Right lobe of liver (tissue), 6 donors: ENCODE results near the gene SSTR3. TPM values are rescaled to one million over a fixed set of nuclear protein-coding genes. Genes with fewer than 3 reads are reported as not detected.

ENCODE experiments used
- ATAC-seq, 4 donors: fragments of 200-7000 bp; cut with Tn5 transposase; one replicate each; pipeline ENCODE4 v1.9.1; 2020; ENCODE audit warnings: mild to moderate bottlenecking in 4 of 4, moderate library complexity in 4 of 4
- DNase-seq, 3 donors: peaks; one replicate each; pipeline ENCODE4 v3.0.0-alpha.2; 2020
- H3K27ac ChIP-seq, 3 donors: fragments of 200-600 bp; one replicate each; pipeline ENCODE4 v1.8.0; 2022
- H3K27me3 ChIP-seq, 2 donors: fragments of 200-600 bp; one replicate each; pipeline ENCODE4 v1.8.0; 2022
- H3K36me3 ChIP-seq, 4 donors: fragments of 200-600 bp; sonication (generic) in 1 of 4; one replicate each; pipeline versions ENCODE4 v1.5.1 to v1.8.0; 2017 to 2022; ENCODE audit warnings: control low read depth in 1 of 4
- H3K4me1 ChIP-seq, 4 donors: fragments of 200-600 bp; sonication (generic) in 1 of 4; one replicate each; pipeline versions ENCODE4 v1.5.1 to v1.8.0; 2017 to 2022; ENCODE audit warnings: control low read depth in 1 of 4
- H3K4me3 ChIP-seq, 3 donors: fragments of 200-600 bp; one replicate each; pipeline ENCODE4 v1.8.0; 2022
- H3K9me3 ChIP-seq, 4 donors: fragments of 200-600 bp; sonication (generic) in 1 of 4; one replicate each; pipeline versions ENCODE4 v1.5.1 to v1.8.0; 2017 to 2022; ENCODE audit warnings: control low read depth in 1 of 4
- CTCF ChIP-seq, 4 donors: fragments of 200-600 bp in 3 of 4; fragments of 450-650 bp in 1 of 4; IDR thresholded peaks; one replicate each; pipeline versions ENCODE4 v1.5.1 to v1.8.0; 2016 to 2022; ENCODE audit warnings: antibody characterized with exemption in 4 of 4, mild to moderate bottlenecking in 2 of 4
- POLR2A ChIP-seq: fragments of 450-650 bp; IDR thresholded peaks from one replicate; pipeline ENCODE4 v1.6.1; 2017; ENCODE audit warnings: antibody characterized with exemption, mild to moderate bottlenecking
- WGBS: methylation state at CpG from one replicate; pipeline ENCODE4 v1.1.6; 2018; ENCODE audit warnings: low coverage, low lambda C conversion rate; ENCODE audit not compliant: insufficient coverage; ENCODE audit errors: missing lambda C conversion rate; 5-methylcytosine and 5-hydroxymethylcytosine counted together
- intact Hi-C, 2 donors: fragments of 100-400 bp; cut with DNase I; formaldehyde crosslinking; loops; one replicate each; pipeline versions ENCODE4 v1.11.2 to v1.14.1; 2022
- total RNA-seq, 6 experiments: library from RNA; depleted of rRNA in 2 of 6; stranded (reverse); fragments of >200 nt in 2 of 6; fragmentation: NEBNext Ultra II Directional in 3 of 6; extraction: Animal tissue kit (Norgen Biotek cat#: 25700) in 3 of 6; gene quantifications; one replicate each; pipeline versions ENCODE4 v1.1.0 to v1.2.4, GENCODE V29; 2016 to 2023
- donor health status: DM: no; HTN: yes; CAD: no.
- donor health status: DM: no; HTN: no; CAD: no.
- donor health status: DM: no; HTN: no; CAD: no.
- donor health status: DM: no; HTN: yes; CAD: no.
- donor health status: DM: no; HTN: yes; CAD: no.

The SSTR3 gene
- total RNA-seq, 6 experiments from 2014 or later, result not detected

GRCh38 chr22:37206841-37207821 lies 5.1 kb downstream of the SSTR3 start:
- Histone ChIP-seq H3K27me3 (no peaks in the 10 kb centered on the region), H3K36me3 (no peaks in the 10 kb centered on the region), H3K27ac (no peak overlapping the region), H3K4me3 (no peak overlapping the region), H3K9me3 (no peaks in the 10 kb centered on the region), H3K4me1 (no peaks in the 10 kb centered on the region)
- no CpG with 5 or more reads among the region's 71 CpGs for WGBS
- ATAC-seq, result no peak
- peak in 2 of 3 donors; percentile 19 to 49 for DNase-seq
- intact Hi-C loops, result loop anchor here in 1 of 2 donors (10.0 kb wide), 1 partner anchor 142 kb away; no protein-coding TSS in a partner anchor
- TF ChIP-seq CTCF (IDR thresholded peaks at IDR 0.05) (no peak), POLR2A (no peak)

- Histone ChIP-seq H3K27ac (no peak overlapping the region), H3K4me1 (no peaks in the 10 kb centered on the region), H3K27me3 (no peaks in the 10 kb centered on the region), H3K4me3 (no peak overlapping the region), H3K9me3 (no peaks in the 10 kb centered on the region), H3K36me3 (no peaks in the 10 kb centered on the region)
- intact Hi-C loops, result loop anchor here in 1 of 2 donors (10.0 kb wide), 1 partner anchor 141 kb away; no protein-coding TSS in a partner anchor
- WGBS, result 82% methylated on average over 2 of the region's 16 CpGs
- ATAC-seq, result no peak
- TF ChIP-seq CTCF (IDR thresholded peaks at IDR 0.05) (no peak), POLR2A (no peak)
- DNase-seq, result peak in 1 of 3 donors; percentile 10
Measured at GRCh38 chr22:37206118-37206840, 6.0 kb downstream of the SSTR3 start.

- H3K9me3 ChIP-seq, result no peaks in the 10 kb centered on the region
- no peak overlapping the region for H3K27ac ChIP-seq
- ATAC-seq, result no peak
- H3K4me3 ChIP-seq, result no peak overlapping the region
- intact Hi-C loops, result loop anchor here in 1 of 2 donors (10.0 kb wide), 1 partner anchor 140 kb away; no protein-coding TSS in a partner anchor
- 57% methylated on average over 2 of the region's 5 CpGs for WGBS
- peaks cover 0 to 6% (median 3%) of the 10 kb centered on the region in 4 donors for H3K4me1 ChIP-seq
- no peak for TF ChIP-seq CTCF (IDR thresholded peaks at IDR 0.05)
- TF ChIP-seq POLR2A, result no peak
- peak in 2 of 3 donors; percentile 8 to 30 for DNase-seq
- no peaks in the 10 kb centered on the region for H3K36me3 ChIP-seq
- no peaks in the 10 kb centered on the region for H3K27me3 ChIP-seq
Measured at GRCh38 chr22:37205046-37205445, 7.2 kb downstream of the SSTR3 start.

- WGBS, result 62% methylated on average over 3 of the region's 5 CpGs
- peak in 1 of 3 donors; percentile 7 for DNase-seq
- no peak overlapping the region for H3K27ac ChIP-seq
- no peak overlapping the region for H3K4me3 ChIP-seq
- no peaks in the 10 kb centered on the region for H3K27me3 ChIP-seq
- H3K9me3 ChIP-seq, result no peaks in the 10 kb centered on the region
- H3K4me1 ChIP-seq, result peaks cover 0 to 12% (median 6%) of the 10 kb centered on the region in 4 donors
- TF ChIP-seq CTCF (IDR thresholded peaks at IDR 0.05), result no peak
- TF ChIP-seq POLR2A, result no peak
- intact Hi-C loops, result loop anchor here in 1 of 2 donors (5.0 to 10.0 kb wide), 2 partner anchors 42 to 139 kb away; no protein-coding TSS in a partner anchor
- ATAC-seq, result no peak
- H3K36me3 ChIP-seq, result no peaks in the 10 kb centered on the region
Measured at GRCh38 chr22:37204045-37204655, 8.1 kb downstream of the SSTR3 start.
